Small intestine (tissue), 7 donors: ENCODE results near the gene CAMTA1. TPM values are rescaled to one million over a fixed set of nuclear protein-coding genes. Genes with fewer than 3 reads are reported as not detected.
A peak's percentile ranks its signal among the peaks of the same experiment; 100 is the strongest.

Source experiments
- DNase-seq, 2 donors: peaks; one replicate each; pipeline versions ENCODE4 v3.0.0 to v3.0.0-alpha.2; 2013
- FAIRE-seq: peaks from 2 replicates; lab custom pipeline; 2012; peaks lifted over from hg19 to GRCh38; lab: Jason Lieb, UNC
- H3K27ac ChIP-seq, 3 donors: one replicate each; pipeline ENCODE4 v1.5.1; 2013; ENCODE audit warnings: low read length in 2 of 3, mild to moderate bottlenecking in 2 of 3, control low read depth in 1 of 3, inconsistent platforms in 1 of 3, low read depth in 1 of 3, moderate library complexity in 1 of 3
- H3K27me3 ChIP-seq, 3 donors: one replicate each; pipeline ENCODE4 v1.6.1; 2013; ENCODE audit warnings: low read length in 3 of 3, inconsistent platforms in 1 of 3; ENCODE audit not compliant: control insufficient read depth in 3 of 3, insufficient read depth in 3 of 3
- H3K36me3 ChIP-seq, 3 donors: one replicate each; pipeline ENCODE4 v1.6.1; 2013; ENCODE audit warnings: low read length in 3 of 3, inconsistent platforms in 1 of 3, low read depth in 1 of 3, mild to moderate bottlenecking in 1 of 3, moderate library complexity in 1 of 3; ENCODE audit not compliant: control insufficient read depth in 3 of 3, insufficient read depth in 2 of 3
- H3K4me1 ChIP-seq, 3 donors: one replicate each; pipeline ENCODE4 v1.6.1; 2013; ENCODE audit warnings: low read length in 2 of 3, inconsistent platforms in 1 of 3, low read depth in 1 of 3, mild to moderate bottlenecking in 1 of 3, moderate library complexity in 1 of 3; ENCODE audit not compliant: control insufficient read depth in 3 of 3, insufficient read depth in 2 of 3
- H3K4me3 ChIP-seq, 3 donors: one replicate each; pipeline ENCODE4 v1.5.1; 2013; ENCODE audit warnings: low read length in 3 of 3, control low read depth in 1 of 3, inconsistent platforms in 1 of 3, low read depth in 1 of 3, mild to moderate bottlenecking in 1 of 3, moderate library complexity in 1 of 3
- H3K9me3 ChIP-seq, 2 donors: one replicate each; pipeline ENCODE4 v1.6.1; 2013; ENCODE audit warnings: low read depth in 1 of 2, low read length in 1 of 2; ENCODE audit not compliant: control insufficient read depth in 2 of 2, insufficient read depth in 1 of 2
- WGBS, 3 donors: extraction: QIAGEN DNeasy Blood & Tissue Kit; methylation state at CpG; one replicate each; pipeline ENCODE4 v1.1.7; 2013; 5-methylcytosine and 5-hydroxymethylcytosine counted together
- polyA plus RNA-seq, 4 donors: library from polyadenylated mRNA; stranded (reverse) in 3 of 4; unstranded in 1 of 4; fragments of 200-250 nt in 3 of 4; fragments of 120-200 nt in 1 of 4; gene quantifications; one replicate each; pipeline versions ENCODE4 v1.2.1 to v1.2.3, GENCODE V29; 2013
- donor health status: healthy with polysubstance abuse.
- donor health status: control.
- donor health status: control.
- donor health status: Bipolar disorder and iron deficiency.
- donor health status: healthy.

Gene CAMTA1
- polyA plus RNA-seq, 4 donors = 57.6 to 177 (median 147) TPM

DNA sequence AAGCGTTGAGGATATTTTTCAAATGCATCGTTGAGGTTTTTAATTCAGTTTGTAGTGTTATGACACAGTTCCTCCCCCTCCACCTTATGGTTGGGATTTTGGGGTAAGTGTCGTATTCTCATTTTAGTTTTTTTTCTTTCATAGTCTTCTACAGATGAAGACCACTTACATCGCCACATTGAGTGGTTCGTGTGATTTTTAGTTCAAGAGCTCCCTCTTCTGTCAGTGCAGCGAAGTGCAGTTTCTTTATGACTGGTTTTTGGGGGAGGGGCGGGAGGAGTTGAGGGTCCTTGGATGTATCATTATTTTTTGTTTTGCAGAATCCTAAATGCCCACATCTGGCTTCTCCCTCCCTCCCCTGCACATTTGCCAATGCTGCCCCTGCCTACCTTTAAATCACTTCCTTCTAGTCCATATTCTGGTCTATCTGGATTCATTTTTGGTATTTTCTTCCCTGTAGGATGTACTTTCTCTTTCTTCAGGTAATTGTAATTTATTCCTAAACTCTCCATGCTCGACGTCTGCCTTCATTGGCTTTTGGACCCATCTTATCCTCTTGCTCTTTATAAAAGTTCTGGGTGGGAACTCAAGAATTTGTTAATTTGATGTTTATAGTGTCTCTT lies 433.1 kb downstream of the CAMTA1 start:
- Histone ChIP-seq H3K27me3 (no peaks in the 10 kb centered on the region), H3K4me3 (no peak overlapping the region), H3K4me1 (no peaks in the 10 kb centered on the region), H3K27ac (no peak overlapping the region), H3K36me3 (no peaks in the 10 kb centered on the region), H3K9me3 (no peaks in the 10 kb centered on the region)
- FAIRE-seq = no peak
- WGBS, 3 donors = 21 to 26% (median 22%) methylated on average over 9 of the region's 9 CpGs
- peak; percentile 16 to 38 for DNase-seq

DNA sequence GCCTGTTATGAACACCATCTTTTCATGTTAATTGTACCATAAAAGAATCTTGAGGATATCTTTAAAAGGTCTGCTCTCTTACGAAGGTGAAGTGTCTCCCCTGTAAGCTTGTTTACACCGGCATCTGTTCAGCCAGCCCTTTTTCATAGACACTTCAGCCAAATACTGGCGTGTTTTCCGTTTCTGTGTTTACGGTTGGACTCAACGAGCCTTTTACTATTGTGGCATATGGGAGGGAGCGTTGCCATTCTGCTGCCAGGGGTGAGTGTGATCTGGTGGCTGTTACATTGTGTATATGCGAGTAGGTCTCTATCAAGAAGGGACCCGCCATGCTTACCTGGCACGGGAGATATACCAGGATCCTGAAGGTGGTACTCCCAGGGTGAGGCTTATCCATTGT lies 433.8 kb downstream of the CAMTA1 start:
- Histone ChIP-seq H3K36me3 (no peaks in the 10 kb centered on the region), H3K27me3 (no peaks in the 10 kb centered on the region), H3K4me3 (no peak overlapping the region), H3K27ac (no peak overlapping the region), H3K9me3 (no peaks in the 10 kb centered on the region), H3K4me1 (no peaks in the 10 kb centered on the region)
- no peak for FAIRE-seq
- no peak for DNase-seq
- 77 to 79% (median 77%) methylated on average over 10 of the region's 10 CpGs for WGBS, 3 donors

DNA sequence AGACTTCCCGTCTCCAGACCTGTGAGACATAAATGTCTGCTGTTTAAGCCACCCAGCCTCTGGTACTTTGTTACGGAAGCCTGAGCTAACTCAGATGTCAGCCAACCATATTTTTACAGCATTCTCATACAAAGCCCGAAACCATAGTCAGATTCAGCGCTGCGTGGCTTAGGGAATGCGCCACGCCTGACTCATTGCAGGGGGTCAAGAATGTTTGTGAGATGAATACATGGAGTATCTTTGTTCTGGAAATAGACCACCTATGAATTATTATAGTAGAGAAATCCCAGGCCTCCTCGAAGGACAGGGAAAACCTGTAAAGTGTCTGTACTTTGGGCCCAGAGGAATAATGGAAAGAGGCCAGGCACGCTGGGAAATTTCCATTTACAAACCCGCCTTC lies 434.8 kb downstream of the CAMTA1 start:
- Histone ChIP-seq H3K27ac (no peak overlapping the region), H3K9me3 (no peaks in the 10 kb centered on the region), H3K4me3 (no peak overlapping the region), H3K4me1 (no peaks in the 10 kb centered on the region), H3K27me3 (no peaks in the 10 kb centered on the region), H3K36me3 (no peaks in the 10 kb centered on the region)
- FAIRE-seq (no peak), DNase-seq (no peak)
- WGBS, 3 donors = 89 to 92% (median 89%) methylated on average over 10 of the region's 10 CpGs

DNA sequence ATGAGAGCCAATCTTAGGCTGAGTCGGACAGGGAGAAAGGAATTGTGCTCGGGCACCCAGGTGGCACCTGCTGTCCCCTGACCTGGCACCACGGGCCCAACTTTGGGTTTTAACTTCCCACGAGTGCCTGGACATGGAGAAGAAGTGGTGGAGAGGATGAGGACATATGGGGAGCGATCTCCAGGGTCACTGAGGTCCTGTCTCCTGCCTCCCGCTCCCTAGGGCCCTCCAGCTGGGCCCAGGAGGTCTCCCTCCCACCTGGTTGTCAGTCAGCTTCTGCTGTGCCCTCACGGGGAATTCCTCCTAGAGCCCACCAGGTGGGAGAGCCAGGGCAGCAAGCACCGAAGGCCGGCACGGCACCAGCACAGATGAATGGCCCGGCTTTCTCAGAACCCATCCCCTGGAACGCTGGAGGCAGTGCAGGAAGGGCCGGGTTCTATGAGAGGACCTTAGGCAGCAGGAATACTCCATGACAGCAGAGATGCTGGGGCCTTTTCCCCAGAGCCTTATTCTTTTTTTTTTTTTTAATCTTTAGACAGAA lies 435.5 kb downstream of the CAMTA1 start:
- 75 to 85% (median 78%) methylated on average over 13 of the region's 13 CpGs for WGBS, 3 donors
- FAIRE-seq = no peak
- H3K4me1 ChIP-seq = no peaks in the 10 kb centered on the region
- DNase-seq = no peak
- no peaks in the 10 kb centered on the region for H3K27me3 ChIP-seq
- no peak overlapping the region for H3K4me3 ChIP-seq
- H3K36me3 ChIP-seq = no peaks in the 10 kb centered on the region
- H3K9me3 ChIP-seq = no peaks in the 10 kb centered on the region
- H3K27ac ChIP-seq = no peak overlapping the region

DNA sequence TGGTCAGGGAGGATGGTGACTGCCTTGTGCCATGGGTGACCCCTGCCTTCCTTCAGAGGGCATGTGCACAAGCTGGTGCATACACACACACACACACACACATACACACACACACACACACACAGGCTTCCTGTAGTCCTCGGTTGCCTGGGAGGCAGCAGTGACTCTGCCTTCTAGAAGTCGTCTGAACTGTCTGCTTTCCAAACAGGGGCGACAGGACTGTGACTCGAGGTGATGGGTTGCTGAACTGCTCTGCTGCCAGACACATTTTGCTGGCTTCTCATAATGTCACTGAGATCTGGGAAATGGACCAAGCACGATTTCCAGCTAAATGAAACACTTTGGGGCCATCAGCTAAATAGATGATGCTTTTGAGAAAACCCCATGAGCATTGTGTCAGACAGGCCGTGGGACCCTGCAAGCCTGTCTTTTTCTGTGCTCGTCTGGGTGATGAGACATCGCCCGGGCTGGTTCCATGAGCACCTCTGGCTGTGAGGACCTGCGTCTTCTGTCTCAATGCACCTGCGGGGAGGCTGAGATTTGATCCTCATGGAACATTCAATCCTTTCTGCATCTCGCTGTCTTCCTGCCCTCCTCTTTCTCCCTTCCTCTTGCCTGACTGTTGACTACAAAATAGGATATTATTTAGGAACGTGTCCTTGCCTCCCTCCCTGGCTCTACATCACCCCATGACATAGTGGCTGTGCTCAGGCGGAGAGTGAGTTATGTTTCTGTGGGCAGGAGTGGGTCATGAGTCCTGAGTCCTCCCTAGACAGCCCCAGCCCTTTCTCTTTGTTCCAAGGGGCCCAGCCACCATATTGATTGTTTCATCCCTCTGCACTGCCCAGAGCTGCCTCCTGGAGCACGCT lies 436.8 kb downstream of the CAMTA1 start:
- FAIRE-seq (no peak), DNase-seq (no peak)
- H3K36me3 ChIP-seq = no peaks in the 10 kb centered on the region
- H3K27ac ChIP-seq = no peak overlapping the region
- no peaks in the 10 kb centered on the region for H3K9me3 ChIP-seq
- no peak overlapping the region for H3K4me3 ChIP-seq
- H3K4me1 ChIP-seq = no peaks in the 10 kb centered on the region
- no peaks in the 10 kb centered on the region for H3K27me3 ChIP-seq
- WGBS, 3 donors = 66 to 73% (median 71%) methylated on average over 15 of the region's 15 CpGs

DNA sequence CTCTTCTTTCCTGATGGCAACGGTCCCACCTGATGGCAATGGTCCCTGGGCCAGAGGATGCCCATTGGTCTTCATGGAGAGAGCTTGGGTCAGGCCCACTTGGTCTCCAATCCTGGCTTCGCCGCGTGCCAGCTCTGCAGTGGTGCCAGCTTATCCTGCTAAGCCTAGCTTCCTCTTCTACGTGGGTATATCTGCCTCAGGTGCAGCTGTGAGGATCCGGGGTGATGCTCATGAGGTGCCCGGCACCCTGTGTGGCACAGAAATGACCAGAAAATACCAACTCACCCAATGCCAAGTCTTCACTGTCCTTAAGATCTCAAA lies 437.4 kb downstream of the CAMTA1 start:
- WGBS, 3 donors = 87 to 90% (median 89%) methylated on average over 7 of the region's 7 CpGs

DNA sequence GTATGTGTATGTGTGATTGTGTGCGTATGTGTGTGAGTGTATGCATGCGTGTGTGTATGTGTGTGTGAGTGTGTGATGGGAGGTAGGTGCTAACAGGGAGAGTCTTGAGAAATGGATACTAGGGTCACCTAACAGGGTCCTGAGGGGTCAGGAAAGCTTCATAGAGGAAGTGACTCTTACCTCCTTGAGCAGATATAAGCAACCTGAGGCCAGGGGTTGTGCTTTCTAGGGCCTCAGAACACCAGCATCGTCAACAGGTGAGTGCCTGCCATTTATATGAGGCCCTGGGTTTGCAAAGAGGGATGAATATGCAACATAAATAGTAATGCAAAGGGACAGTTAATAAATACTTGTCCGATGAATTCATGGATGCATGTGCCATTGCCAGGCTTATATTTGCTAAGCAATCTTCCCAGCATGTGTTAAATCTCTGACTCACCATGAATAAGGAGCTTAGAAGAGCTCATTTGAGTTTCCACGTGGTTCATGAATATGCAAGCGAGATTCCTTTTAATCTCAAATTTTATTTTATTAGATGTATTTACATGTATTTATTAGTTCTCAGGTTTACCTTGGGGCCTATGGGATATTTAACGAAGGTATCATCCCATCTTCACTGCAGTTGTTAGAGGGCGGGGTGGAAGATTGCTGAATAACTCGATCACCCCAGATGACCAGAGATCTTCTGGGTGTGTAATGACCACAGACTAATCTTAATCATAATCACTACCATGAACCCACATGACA lies 438.3 kb downstream of the CAMTA1 start:
- Histone ChIP-seq H3K27ac (no peak overlapping the region), H3K36me3 (no peaks in the 10 kb centered on the region), H3K9me3 (no peaks in the 10 kb centered on the region), H3K27me3 (no peaks in the 10 kb centered on the region), H3K4me3 (no peak overlapping the region), H3K4me1 (no peaks in the 10 kb centered on the region)
- WGBS, 3 donors = 80 to 85% (median 83%) methylated on average over 9 of the region's 9 CpGs
- FAIRE-seq (no peak), DNase-seq (no peak)

More for the DNA sequence above, 437.4 kb downstream of the CAMTA1 start:
- Histone ChIP-seq H3K4me1 (no peaks in the 10 kb centered on the region), H3K9me3 (no peaks in the 10 kb centered on the region), H3K4me3 (no peak overlapping the region), H3K36me3 (no peaks in the 10 kb centered on the region), H3K27me3 (no peaks in the 10 kb centered on the region), H3K27ac (no peak overlapping the region)
- no peak for FAIRE-seq
- no peak for DNase-seq

DNA sequence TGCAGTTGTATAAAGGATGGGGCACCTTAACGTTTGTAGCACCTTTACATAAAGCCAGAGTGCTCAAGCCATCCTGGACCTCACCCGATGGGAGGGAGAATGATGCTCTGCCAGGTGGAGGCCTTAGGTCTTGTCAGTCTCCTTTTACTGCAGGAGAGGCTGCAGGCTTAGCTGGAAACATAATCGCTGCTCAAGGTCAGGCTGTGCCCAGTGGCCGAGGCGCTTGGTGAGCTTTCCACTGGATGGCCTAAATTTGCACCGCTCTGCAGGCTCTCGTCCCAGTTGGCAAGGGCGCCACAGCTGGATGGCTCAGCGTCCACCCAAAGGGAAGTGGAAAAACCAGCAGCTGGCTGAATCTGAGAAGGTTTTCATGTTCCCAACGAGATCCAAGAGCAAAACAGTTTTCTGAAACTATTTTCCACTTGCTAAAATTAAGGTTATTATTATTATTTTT lies 438.9 kb downstream of the CAMTA1 start:
- no peak for FAIRE-seq
- H3K4me3 ChIP-seq = no peak overlapping the region
- no peak for DNase-seq
- H3K9me3 ChIP-seq = no peaks in the 10 kb centered on the region
- no peaks in the 10 kb centered on the region for H3K4me1 ChIP-seq
- no peaks in the 10 kb centered on the region for H3K27me3 ChIP-seq
- no peak overlapping the region for H3K27ac ChIP-seq
- no peaks in the 10 kb centered on the region for H3K36me3 ChIP-seq
- 74 to 76% (median 74%) methylated on average over 10 of the region's 10 CpGs for WGBS, 3 donors
